B cell (primary cell): Measurements from ENCODE around the gene ADCY7. TPM values are rescaled to one million over a fixed set of nuclear protein-coding genes. Genes with fewer than 3 reads are reported as not detected.

Experiments
- ATAC-seq: fragments of 200-7000 bp; cut with Tn5 transposase; one replicate; pipeline ENCODE4 v1.10.0; 2021; ENCODE audit warnings: low read depth, mild to moderate bottlenecking, moderate number of reproducible peaks, moderate library complexity
- CTCF ChIA-PET: fragments of 350-600 bp; sonication (Branson Sonifier 250); formaldehyde crosslinking; loops from one replicate; lab custom pipeline; 2021; ENCODE audit warnings: antibody characterized with exemption, inconsistent platforms; lab: Charles Lee
- POLR2A ChIA-PET: fragments of 350-600 bp; sonication (Branson Sonifier 250); formaldehyde crosslinking; loops from one replicate; lab custom pipeline; 2021; ENCODE audit warnings: antibody characterized with exemption; lab: Charles Lee
- DNase-seq: peaks from one replicate; pipeline ENCODE4 v3.0.0; 2013
- H2AFZ ChIP-seq: 2 replicates; pipeline ENCODE4 v1.6.1; 2012; ENCODE audit warnings: mild to moderate bottlenecking, low read depth, low read length; ENCODE audit not compliant: insufficient read depth, poor library complexity, severe bottlenecking
- H3K27ac ChIP-seq, 2 donors: 1 replicate in 1 of 2; 2 replicates in 1 of 2; pipeline ENCODE4 v1.5.1; 2012 to 2013; ENCODE audit warnings: low read length in 2 of 2, mild to moderate bottlenecking in 2 of 2, moderate library complexity in 1 of 2
- H3K27me3 ChIP-seq, 4 experiments: fragments of 200-600 bp in 1 of 4; sonication (generic) in 1 of 4; replicated peaks in 1 of 4; 1 replicate in 2 of 4; 2 replicates in 2 of 4; pipeline versions ENCODE4 v1.6.1 to v1.7.0; 2013 to 2016; ENCODE audit warnings: low read length in 3 of 4, mild to moderate bottlenecking in 2 of 4, mixed read lengths in 1 of 4, moderate library complexity in 1 of 4; ENCODE audit not compliant: insufficient read depth in 4 of 4, control insufficient read depth in 3 of 4; ENCODE audit errors: control extremely low read depth in 1 of 4
- H3K36me3 ChIP-seq, 2 experiments: replicated peaks in 1 of 2; 1 replicate in 1 of 2; 2 replicates in 1 of 2; pipeline versions ENCODE4 v1.6.1 to v1.7.1; 2013; ENCODE audit warnings: low read length in 1 of 2; ENCODE audit not compliant: insufficient read depth in 2 of 2, control insufficient read depth in 1 of 2; ENCODE audit errors: control extremely low read depth in 1 of 2, extremely low read depth in 1 of 2
- H3K4me1 ChIP-seq, 2 donors: fragments of 200-600 bp in 1 of 2; sonication (generic) in 1 of 2; 1 replicate in 1 of 2; 2 replicates in 1 of 2; pipeline versions ENCODE4 v1.5.1 to v1.6.1; 2013 to 2017; ENCODE audit warnings: low read length in 2 of 2; ENCODE audit not compliant: control insufficient read depth in 2 of 2, insufficient read depth in 2 of 2
- H3K4me2 ChIP-seq: replicated peaks from 2 replicates; pipeline ENCODE3; 2012; ENCODE audit warnings: mild to moderate bottlenecking, low read depth, low read length; ENCODE audit not compliant: poor library complexity, severe bottlenecking
- H3K4me3 ChIP-seq, 5 experiments: fragments of 200-600 bp in 1 of 5; sonication (generic) in 1 of 5; 1 replicate in 3 of 5; 2 replicates in 2 of 5; pipeline versions ENCODE4 v1.5.1 to v1.7.0; 2011 to 2016; ENCODE audit warnings: low read length in 4 of 5, mild to moderate bottlenecking in 4 of 5, low read depth in 2 of 5, control low read depth in 1 of 5, moderate library complexity in 1 of 5; ENCODE audit not compliant: insufficient read depth in 1 of 5; ENCODE audit errors: control extremely low read depth in 1 of 5, extremely low read depth in 1 of 5
- H3K79me2 ChIP-seq: fragments of 200-600 bp; sonication (generic); one replicate; pipeline ENCODE4 v1.6.0; 2016; ENCODE audit warnings: low read length; ENCODE audit not compliant: control insufficient read depth, insufficient read depth
- H3K9ac ChIP-seq: fragments of 200-600 bp; sonication (generic); 2 replicates; pipeline ENCODE4 v1.6.1; 2017; ENCODE audit warnings: mild to moderate bottlenecking, low read length, moderate library complexity
- H3K9me3 ChIP-seq, 3 donors: one replicate each; pipeline versions ENCODE4 v1.6.1 to v1.7.1; 2013; ENCODE audit warnings: low read length in 2 of 3; ENCODE audit not compliant: control insufficient read depth in 2 of 3, insufficient read depth in 1 of 3; ENCODE audit errors: control extremely low read depth in 1 of 3
- H4K20me1 ChIP-seq: 2 replicates; pipeline ENCODE4 v1.6.0; 2012; ENCODE audit warnings: mild to moderate bottlenecking, low read length; ENCODE audit not compliant: insufficient read depth, control insufficient read depth, poor library complexity, severe bottlenecking
- H3K27ac Mint-ChIP-seq: one replicate; pipeline ENCODE4 v1.8.0; 2021; ENCODE audit warnings: mixed read lengths
- H3K27me3 Mint-ChIP-seq: one replicate; pipeline ENCODE4 v1.8.0; 2021; ENCODE audit warnings: mixed read lengths
- H3K4me1 Mint-ChIP-seq: one replicate; pipeline ENCODE4 v1.8.0; 2021; ENCODE audit warnings: mixed read lengths
- H3K4me3 Mint-ChIP-seq: one replicate; pipeline ENCODE4 v1.8.0; 2021; ENCODE audit warnings: mixed read lengths
- H3K9me3 Mint-ChIP-seq: one replicate; pipeline ENCODE4 v1.8.0; 2022; ENCODE audit warnings: mixed read lengths; ENCODE audit not compliant: insufficient read depth
- CTCF ChIP-seq: fragments of 200-600 bp; IDR thresholded peaks from one replicate; pipeline ENCODE4 v1.8.0; 2022; ENCODE audit warnings: antibody characterized with exemption, mild to moderate bottlenecking
- EZH2 ChIP-seq: IDR thresholded peaks from 2 replicates; pipeline ENCODE4 v1.6.1; 2012; ENCODE audit warnings: borderline replicate concordance, low read depth, mild to moderate bottlenecking, moderate library complexity, low read length; ENCODE audit not compliant: insufficient read depth, poor library complexity, severe bottlenecking
- WGBS: methylation state at CpG from one replicate; pipeline ENCODE4 v1.1.5; 2013; ENCODE audit warnings: missing lambda C conversion rate; ENCODE audit not compliant: insufficient coverage; 5-methylcytosine and 5-hydroxymethylcytosine counted together
- intact Hi-C: fragments of 100-400 bp; cut with micrococcal nuclease; formaldehyde crosslinking; loops from one replicate; pipeline ENCODE4 v1.10.0; 2022
- polyA plus RNA-seq: library from polyadenylated mRNA; depleted of rRNA; stranded (reverse); fragments of >200 nt; gene quantifications from 2 replicates; pipeline ENCODE4 v1.2.3, GENCODE V29; 2012
- total RNA-seq, 2 donors: library from RNA; stranded (reverse); fragments of 120-200 nt in 1 of 2; gene quantifications; 1 replicate in 1 of 2; 2 replicates in 1 of 2; pipeline versions ENCODE4 v1.2.3 to v1.2.4, GENCODE V29; 2013 to 2022

ADCY7 gene
- total and polyA plus RNA-seq, 2 donors (not counting 1 experiment from before 2014, with no cell fraction given): 78.4 to 207 TPM

- no peak overlapping the region for H3K9ac ChIP-seq
- Mint-ChIP-seq H3K27me3 (no peaks in the 10 kb centered on the region), H3K4me3 (no peak overlapping the region), H3K27ac (no peak overlapping the region), H3K4me1 (no peaks in the 10 kb centered on the region), H3K9me3 (no peaks in the 10 kb centered on the region)
- H3K27ac ChIP-seq: no peak overlapping the region
- no peak for ATAC-seq
- WGBS: 100% methylated on average over 10 of the region's 11 CpGs
- H3K4me1 ChIP-seq: no peaks in the 10 kb centered on the region
- ChIA-PET POLR2A (interaction anchor here (1.0 kb wide), 1 partner anchor 17 kb away, joined by 4 read pairs; no protein-coding TSS in a partner anchor), CTCF (interaction anchor here (0.7 kb wide), 1 partner anchor 492 kb away, joined by 3 read pairs; no protein-coding TSS in a partner anchor)
- H3K79me2 ChIP-seq: peaks cover 13% of the 10 kb centered on the region
- intact Hi-C loops: no loop called here
- no peak overlapping the region for H2AFZ ChIP-seq
- DNase-seq: no peak
- H3K9me3 ChIP-seq: no peaks in the 10 kb centered on the region
- peaks cover 49% of the 10 kb centered on the region for H4K20me1 ChIP-seq
- no peak overlapping the region for H3K4me3 ChIP-seq
- peaks cover 0 to 88% of the 10 kb centered on the region in 2 experiments for H3K36me3 ChIP-seq
- no peak for TF ChIP-seq CTCF
- no peak for TF ChIP-seq EZH2
- H3K4me2 ChIP-seq: no peak overlapping the region
- no peaks in the 10 kb centered on the region for H3K27me3 ChIP-seq
Observed at GRCh38 chr16:50303041-50303604, 36.8 kb downstream of the ADCY7 start.
